H1 (cell line): ENCODE results near the gene VPS50. TPM values are rescaled to one million over a fixed set of nuclear protein-coding genes. Genes with fewer than 3 reads are reported as not detected.

Experiments used
- CTCF ChIA-PET: fragments of 300-600 bp; sonication (Branson Sonifier 250); formaldehyde crosslinking; loops from one replicate; lab custom pipeline; 2021; ENCODE audit not compliant: partially characterized antibody; lab: Charles Lee
- POLR2A ChIA-PET: fragments of 300-600 bp; sonication (Branson Sonifier 250); formaldehyde crosslinking; loops from one replicate; lab custom pipeline; 2021; ENCODE audit warnings: inconsistent platforms; ENCODE audit not compliant: partially characterized antibody; lab: Charles Lee
- DNase-seq, 2 experiments: peaks; one replicate each; pipeline versions ENCODE4 v3.0.0 to v3.0.0-alpha.2; 2010 to 2022; ENCODE audit warnings: low spot score in 2 of 2, low read depth in 1 of 2, mixed read lengths in 1 of 2
- FAIRE-seq: peaks from 2 replicates; lab custom pipeline; 2011; peaks lifted over from hg19 to GRCh38; lab: Jason Lieb, UNC
- H2AFZ ChIP-seq: 2 replicates; pipeline ENCODE4 v1.8.1; 2012; ENCODE audit warnings: low read length, inconsistent platforms
- H2AK5ac ChIP-seq: 2 replicates; pipeline ENCODE4 v1.6.1; 2013; ENCODE audit warnings: low read depth, low read length
- H2BK120ac ChIP-seq: replicated peaks from 2 replicates; pipeline ENCODE3; 2013; ENCODE audit warnings: low read depth, low read length, inconsistent platforms
- H2BK12ac ChIP-seq: 2 replicates; pipeline ENCODE4 v1.6.1; 2013; ENCODE audit warnings: low read depth, low read length
- H2BK15ac ChIP-seq: 2 replicates; pipeline ENCODE4 v1.6.1; 2013; ENCODE audit warnings: low read length
- H2BK20ac ChIP-seq: 2 replicates; pipeline ENCODE4 v1.6.1; 2013; ENCODE audit warnings: low read length
- H2BK5ac ChIP-seq: 2 replicates; pipeline ENCODE4 v1.6.1; 2013; ENCODE audit warnings: low read depth, low read length
- H3K14ac ChIP-seq: 2 replicates; pipeline ENCODE4 v1.6.1; 2013; ENCODE audit warnings: inconsistent platforms; ENCODE audit not compliant: insufficient read length
- H3K18ac ChIP-seq: 2 replicates; pipeline ENCODE4 v1.6.1; 2013; ENCODE audit warnings: low read length; ENCODE audit errors: extremely low read depth
- H3K23ac ChIP-seq: 2 replicates; pipeline ENCODE4 v1.6.1; 2013; ENCODE audit warnings: inconsistent platforms; ENCODE audit not compliant: insufficient read length
- H3K23me2 ChIP-seq: 2 replicates; pipeline ENCODE4 v1.6.1; 2013; ENCODE audit warnings: low read depth, low read length
- H3K27ac ChIP-seq: 2 replicates; pipeline ENCODE4 v1.6.1; 2011; ENCODE audit warnings: low read depth, low read length, inconsistent platforms
- H3K27me3 ChIP-seq, 4 experiments: replicated peaks in 1 of 4; 1 replicate in 1 of 4; 2 replicates in 3 of 4; pipeline versions ENCODE4 v1.6.1 to v1.8.1; 2011 to 2013; ENCODE audit warnings: low read length in 3 of 4, mild to moderate bottlenecking in 3 of 4, inconsistent platforms in 2 of 4, mixed read lengths in 2 of 4, moderate library complexity in 1 of 4; ENCODE audit not compliant: control insufficient read depth in 3 of 4, insufficient read depth in 3 of 4; ENCODE audit errors: extremely low read depth in 1 of 4
- H3K36me3 ChIP-seq, 4 experiments: 2 replicates each; pipeline versions ENCODE4 v1.6.1 to v1.8.1; 2011 to 2013; ENCODE audit warnings: mild to moderate bottlenecking in 4 of 4, low read length in 3 of 4, moderate library complexity in 2 of 4, control low read depth in 1 of 4, inconsistent platforms in 1 of 4; ENCODE audit not compliant: insufficient read depth in 4 of 4, control insufficient read depth in 2 of 4
- H3K4ac ChIP-seq: replicated peaks from 2 replicates; pipeline ENCODE3; 2013; ENCODE audit warnings: low read length, low read depth, mixed read lengths, inconsistent platforms; ENCODE audit not compliant: insufficient read length
- H3K4me1 ChIP-seq, 4 experiments: replicated peaks in 1 of 4; 1 replicate in 1 of 4; 2 replicates in 3 of 4; pipeline versions ENCODE4 v1.6.1 to v1.8.1; 2011 to 2013; ENCODE audit warnings: low read length in 3 of 4, inconsistent platforms in 2 of 4, mixed read lengths in 1 of 4; ENCODE audit not compliant: insufficient read depth in 4 of 4, control insufficient read depth in 3 of 4
- H3K4me2 ChIP-seq, 2 experiments: 2 replicates each; pipeline versions ENCODE4 v1.6.1 to v1.8.1; 2011 to 2013; ENCODE audit warnings: low read depth in 2 of 2, low read length in 2 of 2, control low read depth in 1 of 2, inconsistent platforms in 1 of 2, mild to moderate bottlenecking in 1 of 2; ENCODE audit not compliant: insufficient read depth in 1 of 2
- H3K4me3 ChIP-seq, 4 experiments: fragments of 200-600, 300-600 bp in 1 of 4; sonication (generic), shearing (Covaris generic), sonication (Bioruptor Twin) in 1 of 4; 2 replicates each; pipeline versions ENCODE4 v1.5.1 to v1.8.1; 2011 to 2016; ENCODE audit warnings: low read length in 4 of 4, low read depth in 3 of 4, control low read depth in 2 of 4, inconsistent platforms in 2 of 4, mild to moderate bottlenecking in 2 of 4, mixed read lengths in 1 of 4, moderate library complexity in 1 of 4; ENCODE audit not compliant: insufficient read depth in 2 of 4; ENCODE audit errors: extremely low read depth in 1 of 4
- H3K56ac ChIP-seq: replicated peaks from 2 replicates; pipeline ENCODE3; 2013; ENCODE audit warnings: low read depth, mild to moderate bottlenecking, mixed read lengths, low read length, inconsistent platforms; ENCODE audit not compliant: insufficient read length
- H3K79me1 ChIP-seq: 2 replicates; pipeline ENCODE4 v1.6.1; 2013; ENCODE audit warnings: low read depth, low read length, control low read depth
- H3K79me2 ChIP-seq, 2 experiments: 2 replicates each; pipeline versions ENCODE4 v1.6.1 to v1.8.1; 2012 to 2013; ENCODE audit warnings: low read length in 2 of 2, mild to moderate bottlenecking in 2 of 2, inconsistent platforms in 1 of 2; ENCODE audit not compliant: insufficient read depth in 2 of 2, control insufficient read depth in 1 of 2
- H3K9ac ChIP-seq, 4 experiments: replicated peaks in 1 of 4; 1 replicate in 1 of 4; 2 replicates in 3 of 4; pipeline versions ENCODE4 v1.6.1 to v1.8.1; 2011 to 2013; ENCODE audit warnings: low read depth in 3 of 4, low read length in 3 of 4, control low read depth in 2 of 4, mild to moderate bottlenecking in 2 of 4, moderate library complexity in 2 of 4, inconsistent platforms in 1 of 4; ENCODE audit errors: extremely low read depth in 1 of 4
- H3K9me3 ChIP-seq, 2 experiments: 2 replicates each; pipeline versions ENCODE4 v1.6.1 to v1.8.1; 2012 to 2013; ENCODE audit warnings: mild to moderate bottlenecking in 2 of 2, moderate library complexity in 2 of 2, control low read depth in 1 of 2, inconsistent platforms in 1 of 2, low read depth in 1 of 2, low read length in 1 of 2, mixed read lengths in 1 of 2; ENCODE audit not compliant: insufficient read depth in 2 of 2
- H4K20me1 ChIP-seq, 2 experiments: replicated peaks in 1 of 2; 2 replicates each; pipeline versions ENCODE3 to v1.8.1; 2011 to 2013; ENCODE audit warnings: inconsistent platforms in 2 of 2, low read length in 2 of 2, mild to moderate bottlenecking in 1 of 2; ENCODE audit not compliant: insufficient read depth in 2 of 2, control insufficient read depth in 1 of 2
- H4K5ac ChIP-seq: 2 replicates; pipeline ENCODE4 v1.6.1; 2013; ENCODE audit warnings: low read length, low read depth, mixed read lengths, inconsistent platforms; ENCODE audit not compliant: insufficient read length
- H4K8ac ChIP-seq: 2 replicates; pipeline ENCODE4 v1.8.0; 2013; ENCODE audit warnings: mild to moderate bottlenecking, moderate library complexity, low read length, inconsistent platforms; ENCODE audit not compliant: insufficient read depth; ENCODE audit errors: extremely low read depth
- H4K91ac ChIP-seq: replicated peaks from 2 replicates; pipeline ENCODE3; 2013; ENCODE audit warnings: low read length, mixed read lengths, inconsistent platforms; ENCODE audit not compliant: insufficient read length
- RAD21 ChIP-seq, 2 experiments: IDR thresholded peaks in 1 of 2; conservative IDR thresholded peaks in 1 of 2; 2 replicates each; pipeline ENCODE4 v1.6.1; 2011; ENCODE audit warnings: low read depth in 2 of 2, low read length in 2 of 2, improper control_type of control experiment in 1 of 2, inconsistent platforms in 1 of 2, mild to moderate bottlenecking in 1 of 2, moderate library complexity in 1 of 2
- WGBS, 2 experiments: shearing (Covaris generic) in 1 of 2; methylation state at CpG; one replicate each; pipeline versions ENCODE4 v1.1.6 to v1.1.7; 2013 to 2015; ENCODE audit warnings: low lambda C conversion rate in 2 of 2, mixed read lengths in 2 of 2, inconsistent platforms in 1 of 2, low coverage in 1 of 2, missing lambda C conversion rate in 1 of 2; ENCODE audit not compliant: insufficient replicate concordance in 2 of 2, insufficient coverage in 1 of 2, insufficient read length in 1 of 2; ENCODE audit errors: extremely low coverage in 1 of 2, missing lambda C conversion rate in 1 of 2; 5-methylcytosine and 5-hydroxymethylcytosine counted together
- polyA plus RNA-seq, 7 experiments: library from polyadenylated mRNA; depleted of rRNA in 3 of 7; stranded (reverse) in 5 of 7; unstranded in 2 of 7; fragments of >200 nt in 5 of 7; fragments of 200-250 nt in 2 of 7; gene quantifications; 1 replicate in 5 of 7; 2 replicates in 1 of 7; 4 replicates in 1 of 7; pipeline versions ENCODE4 v1.2.1 to v1.2.3, GENCODE V29; 2011 to 2013; ENCODE audit warnings: missing spikeins in 2 of 7, mixed read lengths in 2 of 7
- total RNA-seq: library from RNA; stranded (reverse); fragmentation: NEBNext Ultra II Directional; extraction: Animal tissue kit (Norgen Biotek cat#: 25700); gene quantifications from 2 replicates; pipeline ENCODE4 v1.2.1, GENCODE V29; 2021

The VPS50 gene
- total and polyA plus RNA-seq, 2 of the 8 experiments (the other 6 are each of a cell fraction or from before 2014, with no cell fraction given): 3.7 to 9.3 TPM

DNA sequence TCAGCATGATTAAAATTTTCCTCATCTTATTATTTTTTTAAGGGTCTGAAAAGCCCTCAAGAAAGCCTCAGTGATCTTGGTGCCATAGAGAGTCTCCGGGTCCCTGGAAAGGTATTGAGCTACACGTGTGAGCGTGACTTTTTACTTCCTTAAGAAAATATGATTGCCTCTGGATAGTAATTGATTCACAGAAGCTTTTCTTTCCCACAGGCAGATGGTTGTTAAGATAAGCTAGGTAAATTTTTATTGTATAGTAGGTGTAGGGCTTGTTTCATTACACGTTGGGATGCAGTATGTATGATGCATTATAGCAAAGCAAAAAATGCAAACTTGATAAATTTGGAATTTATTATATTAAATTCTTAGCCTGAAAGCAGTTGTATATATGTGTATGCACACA lies 7.7 kb downstream of the VPS50 start:
- no peak overlapping the region for H3K23ac ChIP-seq
- no peaks in the 10 kb centered on the region for H3K4me1 ChIP-seq
- FAIRE-seq (no peak), DNase-seq (no peak)
- no peak overlapping the region for H3K4me2 ChIP-seq
- no peak overlapping the region for H2AFZ ChIP-seq
- H4K91ac ChIP-seq: no peak overlapping the region
- H2AK5ac ChIP-seq: no peak overlapping the region
- ChIA-PET POLR2A (no interaction called here), CTCF (interaction anchor here (1.0 to 3.5 kb wide), 3 partner anchors 11 to 311 kb away, joined by 3 to 17 read pairs (median 15); no protein-coding TSS in a partner anchor)
- H3K4me3 ChIP-seq: no peak overlapping the region
- no peak overlapping the region for H2BK5ac ChIP-seq
- H4K8ac ChIP-seq: no peak overlapping the region
- no peak for TF ChIP-seq RAD21 (IDR thresholded peaks at IDR 0.05 in 1 of 2, conservative IDR thresholded peaks at IDR 0.05 in 1 of 2; ENCODE audit: low read depth in 2 of 2, low read length in 2 of 2)
- WGBS, 2 experiments: 91% methylated on average over 4 of the region's 4 CpGs; no CpG with 5 or more reads in 1 of the 2 experiments
- no peak overlapping the region for H4K5ac ChIP-seq
- H2BK120ac ChIP-seq: no peak overlapping the region
- no peak overlapping the region for H2BK12ac ChIP-seq
- H3K27me3 ChIP-seq: no peaks in the 10 kb centered on the region
- no peaks in the 10 kb centered on the region for H3K36me3 ChIP-seq
- H2BK15ac ChIP-seq: no peak overlapping the region
- H3K14ac ChIP-seq: no peak overlapping the region
- no peaks in the 10 kb centered on the region for H3K79me1 ChIP-seq
- H3K18ac ChIP-seq: no peak overlapping the region
- no peaks in the 10 kb centered on the region for H3K9me3 ChIP-seq
- H3K9ac ChIP-seq: no peak overlapping the region
- no peak overlapping the region for H3K56ac ChIP-seq
- H3K27ac ChIP-seq: no peak overlapping the region
- no peaks in the 10 kb centered on the region for H4K20me1 ChIP-seq
- H3K23me2 ChIP-seq: no peaks in the 10 kb centered on the region
- no peak overlapping the region for H3K4ac ChIP-seq
- peaks cover 0 to 3% of the 10 kb centered on the region in 2 experiments; a peak in 1 of 4 replicates for H3K79me2 ChIP-seq
- no peak overlapping the region for H2BK20ac ChIP-seq
